Measurements from ENCODE around the gene TSHZ2.
"Not testable (repeated sequence)": the region's sequence is repeated elsewhere in the genome, so short reads cannot be mapped to it uniquely, and the experiment has no call there.

GRCh38 chr20:53536382-53536781, 564.2 kb downstream of the TSHZ2 start:
- not testable (repeated sequence) for TF ChIP-seq ZNF274 (IDR thresholded peaks at IDR 0.05; ENCODE audit: low read depth, low read length); YY1 (IDR thresholded peaks at IDR 0.05; ENCODE audit: insufficient read depth, insufficient read length); SUZ12 (IDR thresholded peaks at IDR 0.05; ENCODE audit: extremely low read depth, insufficient read depth, insufficient read length)

All from NT2/D1 (cell line).